Lower leg skin (tissue), 4 donors: ENCODE results near the gene PRRT1B. TPM values are rescaled to one million over a fixed set of nuclear protein-coding genes. Genes with fewer than 3 reads are reported as not detected.
A peak's percentile ranks its signal among the peaks of the same experiment; 100 is the strongest.

Experiments used
- DNase-seq, 2 donors: peaks; one replicate each; pipeline ENCODE4 v3.0.0-alpha.2; 2019; ENCODE audit warnings: low spot score in 2 of 2
- H3K4me3 ChIP-seq: fragments of 200-600 bp; sonication (generic); 2 replicates; pipeline ENCODE4 v1.5.1; 2017; ENCODE audit warnings: mild to moderate bottlenecking, low read depth; ENCODE audit not compliant: poor library complexity, severe bottlenecking
- POLR2A ChIP-seq, 2 donors: fragments of 450-650 bp; IDR thresholded peaks; one replicate each; pipeline ENCODE4 v1.6.1; 2016 to 2017; ENCODE audit warnings: antibody characterized with exemption in 2 of 2, mild to moderate bottlenecking in 1 of 2, moderate library complexity in 1 of 2
- WGBS, 2 donors: methylation state at CpG; one replicate each; pipeline ENCODE4 v1.1.5; 2018; 5-methylcytosine and 5-hydroxymethylcytosine counted together
- intact Hi-C: fragments of 100-400 bp; cut with DNase I; formaldehyde crosslinking; loops from one replicate; pipeline ENCODE4 v1.15.0; 2023; ENCODE audit warnings: low total_unique reads
- total RNA-seq, 4 donors: library from RNA; depleted of rRNA; stranded (reverse); fragments of >200 nt; gene quantifications; one replicate each; pipeline ENCODE4 v1.1.0, GENCODE V29; 2016
- TF ChIP-seq, protein P1 (sequence below), 3 donors: fragments of 450-650 bp; IDR thresholded peaks; one replicate each; pipeline ENCODE4 v1.5.1; 2016; ENCODE audit warnings: antibody characterized with exemption in 3 of 3, mild to moderate bottlenecking in 3 of 3, moderate library complexity in 2 of 3

PRRT1B gene
- total RNA-seq, 4 donors from 2014 or later, result not detected

DNA sequence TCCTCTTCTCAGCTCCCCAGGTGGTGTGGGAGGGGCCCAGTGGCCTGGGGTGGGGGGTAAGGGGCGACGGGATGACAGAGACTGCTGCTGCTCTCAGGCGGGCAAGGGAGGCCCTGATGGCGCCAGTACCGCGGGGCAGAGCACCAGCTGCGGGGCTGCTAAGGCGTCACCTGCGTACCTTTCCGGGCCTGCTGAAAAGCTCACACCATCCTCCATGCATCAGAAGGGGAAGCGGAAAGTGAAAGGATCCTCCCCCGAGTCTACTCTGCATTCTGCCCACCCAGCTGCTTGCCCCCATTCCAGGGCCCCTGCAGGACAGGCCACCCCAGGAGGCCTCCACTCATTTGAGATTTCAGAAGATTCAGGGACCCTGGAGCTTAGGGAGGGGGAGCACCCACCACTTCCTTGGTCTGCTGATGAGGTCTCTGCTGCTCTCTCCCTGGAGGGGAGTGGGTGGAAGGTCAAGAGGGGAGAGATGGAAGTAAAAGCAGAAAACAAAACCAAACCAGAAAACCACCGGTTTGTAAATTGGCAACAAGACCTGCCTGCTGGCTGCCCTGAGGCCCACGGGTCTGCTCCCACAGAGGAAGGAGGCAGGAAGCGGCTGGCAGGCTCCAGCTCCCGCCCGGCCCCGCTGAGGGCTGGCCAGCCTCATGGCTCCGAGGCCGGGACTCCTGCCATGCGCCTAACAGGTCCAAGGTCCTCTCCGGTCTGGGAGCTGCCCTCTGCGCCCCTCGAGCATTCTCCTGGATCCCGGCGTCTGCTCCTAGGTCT is 33.6 kb downstream of the PRRT1B start:
- 72 to 73% methylated on average over 25 to 26 of the region's 26 CpGs for WGBS, 2 donors
- DNase-seq, result peak in 1 of 2 donors; percentile 82
- TF ChIP-seq, protein P1, sequence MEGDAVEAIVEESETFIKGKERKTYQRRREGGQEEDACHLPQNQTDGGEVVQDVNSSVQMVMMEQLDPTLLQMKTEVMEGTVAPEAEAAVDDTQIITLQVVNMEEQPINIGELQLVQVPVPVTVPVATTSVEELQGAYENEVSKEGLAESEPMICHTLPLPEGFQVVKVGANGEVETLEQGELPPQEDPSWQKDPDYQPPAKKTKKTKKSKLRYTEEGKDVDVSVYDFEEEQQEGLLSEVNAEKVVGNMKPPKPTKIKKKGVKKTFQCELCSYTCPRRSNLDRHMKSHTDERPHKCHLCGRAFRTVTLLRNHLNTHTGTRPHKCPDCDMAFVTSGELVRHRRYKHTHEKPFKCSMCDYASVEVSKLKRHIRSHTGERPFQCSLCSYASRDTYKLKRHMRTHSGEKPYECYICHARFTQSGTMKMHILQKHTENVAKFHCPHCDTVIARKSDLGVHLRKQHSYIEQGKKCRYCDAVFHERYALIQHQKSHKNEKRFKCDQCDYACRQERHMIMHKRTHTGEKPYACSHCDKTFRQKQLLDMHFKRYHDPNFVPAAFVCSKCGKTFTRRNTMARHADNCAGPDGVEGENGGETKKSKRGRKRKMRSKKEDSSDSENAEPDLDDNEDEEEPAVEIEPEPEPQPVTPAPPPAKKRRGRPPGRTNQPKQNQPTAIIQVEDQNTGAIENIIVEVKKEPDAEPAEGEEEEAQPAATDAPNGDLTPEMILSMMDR (IDR thresholded peaks at IDR 0.05), result no peak
- no peak for TF ChIP-seq POLR2A (IDR thresholded peaks at IDR 0.05)
- H3K4me3 ChIP-seq, result no peak overlapping the region
- intact Hi-C loops, result no loop called here

DNA sequence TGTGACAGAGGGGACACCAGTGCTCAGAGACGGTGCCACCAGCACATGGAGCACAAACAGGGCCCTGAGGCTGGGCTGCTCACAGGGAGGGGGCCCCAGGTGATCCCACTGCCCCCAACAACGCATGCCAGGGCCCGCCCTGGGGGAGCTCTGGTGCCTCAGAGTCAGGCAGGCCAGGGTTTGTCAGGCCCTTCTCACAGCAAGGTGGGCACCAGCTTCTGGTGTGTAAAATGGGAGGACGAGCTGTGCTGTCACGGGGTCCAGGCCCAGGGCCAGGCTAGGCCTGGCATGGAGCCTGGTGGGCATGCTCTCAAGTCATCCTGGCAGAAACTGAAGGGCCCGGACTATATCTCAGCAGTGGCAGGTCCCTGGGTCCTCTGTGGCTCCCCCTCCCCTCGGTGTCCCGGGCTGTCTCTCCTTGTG is 34.5 kb downstream of the PRRT1B start:
- WGBS, 2 donors, result 65 to 68% methylated on average over 6 to 7 of the region's 8 CpGs
- intact Hi-C loops, result no loop called here
- TF ChIP-seq POLR2A (IDR thresholded peaks at IDR 0.05), result no peak
- TF ChIP-seq, protein P1 (IDR thresholded peaks at IDR 0.05), result no peak
- H3K4me3 ChIP-seq, result no peak overlapping the region
- no peak for DNase-seq

DNA sequence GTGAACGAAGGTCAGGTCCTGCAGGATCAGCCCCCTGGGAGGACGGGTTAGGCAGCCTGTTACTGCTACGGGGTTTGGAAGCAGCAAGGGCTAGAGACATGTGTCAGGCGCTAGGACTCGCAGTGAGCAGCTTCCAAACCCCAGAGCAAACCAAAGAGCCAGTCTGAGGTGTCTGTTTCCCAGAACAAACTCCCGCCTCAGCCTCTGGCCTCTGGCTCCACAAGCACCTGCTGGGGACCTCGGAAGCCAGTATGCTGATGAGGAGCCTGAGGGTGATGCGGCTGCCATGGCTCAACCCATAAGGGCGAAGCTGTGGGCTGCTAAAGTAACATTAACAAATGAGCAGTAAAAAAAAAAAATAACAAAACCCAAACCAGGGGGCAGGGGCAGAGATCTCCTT is 35.0 kb downstream of the PRRT1B start:
- TF ChIP-seq, protein P1 (IDR thresholded peaks at IDR 0.05), result no peak
- TF ChIP-seq POLR2A (IDR thresholded peaks at IDR 0.05), result no peak
- 86 to 91% methylated on average over 9 of the region's 9 CpGs for WGBS, 2 donors
- no peak overlapping the region for H3K4me3 ChIP-seq
- intact Hi-C loops, result no loop called here
- DNase-seq, result no peak

DNA sequence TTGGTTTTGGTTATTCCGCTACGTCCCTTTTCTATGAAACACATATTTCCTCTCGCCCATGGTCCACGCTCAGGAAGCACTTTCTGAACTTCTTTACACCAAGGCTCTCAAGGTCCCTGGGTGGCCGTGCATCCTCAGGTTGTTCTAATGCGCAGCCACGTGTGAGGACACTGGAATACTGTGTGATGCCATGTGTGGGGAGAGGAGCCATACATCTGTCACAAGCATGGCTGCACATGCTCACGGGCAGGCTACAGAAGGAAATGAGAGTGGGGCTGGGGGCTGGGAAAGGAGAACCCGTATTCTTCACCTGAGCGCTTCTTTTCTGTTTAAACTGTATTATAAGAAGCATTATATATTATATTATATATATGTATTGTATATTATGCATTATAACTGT is 36.7 kb downstream of the PRRT1B start:
- no peak for DNase-seq
- intact Hi-C loops, result no loop called here
- TF ChIP-seq, protein P1 (IDR thresholded peaks at IDR 0.05), result no peak
- TF ChIP-seq POLR2A (IDR thresholded peaks at IDR 0.05), result no peak
- WGBS, 2 donors, result 82 to 91% methylated on average over 10 of the region's 10 CpGs
- H3K4me3 ChIP-seq, result no peak overlapping the region

DNA sequence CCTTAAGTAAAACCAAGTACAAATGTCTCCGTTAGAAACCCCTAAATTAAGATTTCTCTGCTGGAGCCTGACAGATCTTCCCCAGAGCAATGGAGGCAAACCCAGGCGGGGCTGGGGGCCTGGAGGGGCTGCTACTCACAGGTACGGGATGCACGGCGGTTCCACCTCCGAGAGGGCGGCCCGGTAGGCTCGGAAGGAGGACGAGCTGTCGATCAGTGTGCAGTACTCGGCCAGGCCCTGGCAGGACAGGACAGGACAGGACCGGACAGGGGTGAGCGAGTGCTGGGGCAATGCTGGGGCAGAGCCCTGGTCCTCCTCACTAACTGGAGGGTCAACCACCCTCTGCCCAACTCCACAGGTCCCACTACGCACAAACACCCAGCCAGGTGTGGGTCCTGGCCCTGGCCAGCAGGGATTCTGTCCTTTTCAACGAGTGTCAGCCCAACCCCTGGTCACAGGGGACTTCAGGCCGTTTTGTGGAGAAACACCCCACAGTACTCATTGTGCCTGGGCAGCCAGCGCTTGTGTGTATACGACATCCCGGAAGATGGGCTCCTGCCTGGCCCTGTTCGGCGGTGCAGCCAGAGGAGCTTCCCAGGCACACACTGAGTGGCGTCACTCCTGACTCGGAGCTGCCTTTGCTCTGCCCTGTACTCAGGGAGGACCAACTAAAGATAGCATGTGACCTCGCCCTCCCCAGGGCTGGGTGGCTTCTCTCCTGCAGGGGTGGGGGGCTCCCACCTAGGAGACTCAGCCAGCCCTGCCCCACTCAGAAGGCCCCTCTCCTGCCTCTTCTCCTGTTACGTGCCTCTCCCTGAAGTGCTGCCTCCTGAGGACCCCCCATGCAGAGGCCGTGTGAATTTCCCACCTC is 37.4 kb downstream of the PRRT1B start:
- intact Hi-C loops, result no loop called here
- H3K4me3 ChIP-seq, result no peak overlapping the region
- DNase-seq, result no peak
- WGBS, 2 donors, result 89 to 91% methylated on average over 27 of the region's 27 CpGs
- no peak for TF ChIP-seq POLR2A (IDR thresholded peaks at IDR 0.05)

DNA sequence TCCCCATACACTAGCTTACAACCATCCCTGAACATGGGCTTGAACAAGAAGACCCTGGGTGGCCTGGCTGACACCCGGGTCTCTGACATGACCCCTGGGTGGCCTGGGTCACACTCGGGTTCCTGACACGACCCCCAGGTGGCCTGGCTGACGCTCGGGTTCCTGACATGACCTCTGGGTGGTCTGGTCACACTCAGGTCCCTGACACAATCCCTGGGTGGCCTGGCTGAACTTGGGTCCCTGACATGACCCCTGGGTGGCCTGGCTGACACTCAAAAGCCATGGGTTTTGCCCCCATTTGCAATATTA is 38.0 kb downstream of the PRRT1B start:
- no peak for DNase-seq
- WGBS, 2 donors, result 77 to 93% methylated on average over 5 of the region's 5 CpGs
- no peak overlapping the region for H3K4me3 ChIP-seq
- TF ChIP-seq POLR2A (IDR thresholded peaks at IDR 0.05), result no peak
- TF ChIP-seq, protein P1 (IDR thresholded peaks at IDR 0.05), result no peak
- intact Hi-C loops, result no loop called here
